Nephron progenitor cell (in vitro differentiated cells): Measurements from ENCODE around the gene PAIP1.
A peak's percentile ranks its signal among the peaks of the same experiment; 100 is the strongest.

Experiments
- DNase-seq: peaks from one replicate; pipeline ENCODE4 v3.0.0; 2021
- H3K27ac Mint-ChIP-seq: 2 replicates; pipeline ENCODE4 v1.8.0; 2021; ENCODE audit warnings: mild to moderate bottlenecking, moderate library complexity, mixed read lengths
- H3K27me3 Mint-ChIP-seq: 2 replicates; pipeline ENCODE4 v1.8.0; 2021; ENCODE audit warnings: mild to moderate bottlenecking, low read depth, mixed read lengths; ENCODE audit not compliant: poor library complexity
- H3K36me3 Mint-ChIP-seq: 2 replicates; pipeline ENCODE4 v1.8.0; 2021; ENCODE audit warnings: low read depth, mixed read lengths
- H3K4me1 Mint-ChIP-seq: 2 replicates; pipeline ENCODE4 v1.8.0; 2021; ENCODE audit warnings: mixed read lengths
- H3K4me3 Mint-ChIP-seq: 2 replicates; pipeline ENCODE4 v1.8.0; 2021; ENCODE audit warnings: mild to moderate bottlenecking, moderate library complexity, mixed read lengths
- H3K9me3 Mint-ChIP-seq: 2 replicates; pipeline ENCODE4 v1.8.0; 2021; ENCODE audit warnings: mild to moderate bottlenecking, moderate library complexity, mixed read lengths
- TF ChIP-seq, protein P1 (sequence below): fragments of 200-600 bp; sonication (generic); IDR thresholded peaks from 2 replicates; pipeline ENCODE4 v1.5.0; 2021; ENCODE audit warnings: antibody characterized with exemption

Gene PAIP1, protein sequence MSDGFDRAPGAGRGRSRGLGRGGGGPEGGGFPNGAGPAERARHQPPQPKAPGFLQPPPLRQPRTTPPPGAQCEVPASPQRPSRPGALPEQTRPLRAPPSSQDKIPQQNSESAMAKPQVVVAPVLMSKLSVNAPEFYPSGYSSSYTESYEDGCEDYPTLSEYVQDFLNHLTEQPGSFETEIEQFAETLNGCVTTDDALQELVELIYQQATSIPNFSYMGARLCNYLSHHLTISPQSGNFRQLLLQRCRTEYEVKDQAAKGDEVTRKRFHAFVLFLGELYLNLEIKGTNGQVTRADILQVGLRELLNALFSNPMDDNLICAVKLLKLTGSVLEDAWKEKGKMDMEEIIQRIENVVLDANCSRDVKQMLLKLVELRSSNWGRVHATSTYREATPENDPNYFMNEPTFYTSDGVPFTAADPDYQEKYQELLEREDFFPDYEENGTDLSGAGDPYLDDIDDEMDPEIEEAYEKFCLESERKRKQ

DNA sequence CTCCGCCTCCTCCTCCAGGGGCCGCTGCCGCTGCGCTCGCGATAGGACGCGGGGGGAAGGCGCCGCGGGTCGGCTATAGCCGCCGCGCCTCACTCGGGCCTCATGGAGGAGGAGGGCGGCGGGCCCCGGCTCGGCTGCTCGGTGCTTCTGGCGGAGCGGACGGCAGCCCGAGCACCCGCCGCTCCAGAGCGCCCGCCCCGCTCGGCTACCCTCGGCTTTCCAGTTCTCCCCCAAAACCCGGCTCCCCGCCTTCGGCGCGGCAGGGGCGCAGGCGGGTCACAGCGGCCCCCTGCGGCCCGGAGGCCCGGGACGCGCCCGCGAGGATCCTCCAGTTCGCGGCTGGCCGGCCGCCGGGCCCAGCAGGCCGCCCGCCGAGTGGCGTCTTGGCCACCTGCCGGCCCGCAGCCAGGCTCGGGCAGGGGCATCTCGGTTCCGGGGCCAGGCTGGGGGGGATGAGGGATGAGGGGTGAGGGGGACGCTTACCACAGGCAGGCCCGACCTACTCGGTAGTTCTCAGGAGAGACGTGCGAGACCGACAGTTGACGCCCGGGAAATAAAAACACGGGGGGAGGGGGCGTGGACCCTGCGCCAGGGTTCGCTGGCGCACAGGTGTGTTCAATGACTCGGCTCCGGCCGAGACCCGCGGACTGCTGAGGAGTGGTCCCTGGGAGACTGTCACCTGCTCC is at the start of gene PAIP1:
Gene PAIP1 (minus strand): TSS at position 221 of the 686 bp plus-strand sequence. CDS start 231 bp downstream, outside the sequence.
- H3K4me1 Mint-ChIP-seq: peaks cover 6% of the 10 kb centered on the region
- peak; percentile 82 for DNase-seq
- H3K36me3 Mint-ChIP-seq: no peaks in the 10 kb centered on the region
- H3K4me3 Mint-ChIP-seq: peak within 1 kb of the TSS; percentile 88
- TF ChIP-seq, protein P1, sequence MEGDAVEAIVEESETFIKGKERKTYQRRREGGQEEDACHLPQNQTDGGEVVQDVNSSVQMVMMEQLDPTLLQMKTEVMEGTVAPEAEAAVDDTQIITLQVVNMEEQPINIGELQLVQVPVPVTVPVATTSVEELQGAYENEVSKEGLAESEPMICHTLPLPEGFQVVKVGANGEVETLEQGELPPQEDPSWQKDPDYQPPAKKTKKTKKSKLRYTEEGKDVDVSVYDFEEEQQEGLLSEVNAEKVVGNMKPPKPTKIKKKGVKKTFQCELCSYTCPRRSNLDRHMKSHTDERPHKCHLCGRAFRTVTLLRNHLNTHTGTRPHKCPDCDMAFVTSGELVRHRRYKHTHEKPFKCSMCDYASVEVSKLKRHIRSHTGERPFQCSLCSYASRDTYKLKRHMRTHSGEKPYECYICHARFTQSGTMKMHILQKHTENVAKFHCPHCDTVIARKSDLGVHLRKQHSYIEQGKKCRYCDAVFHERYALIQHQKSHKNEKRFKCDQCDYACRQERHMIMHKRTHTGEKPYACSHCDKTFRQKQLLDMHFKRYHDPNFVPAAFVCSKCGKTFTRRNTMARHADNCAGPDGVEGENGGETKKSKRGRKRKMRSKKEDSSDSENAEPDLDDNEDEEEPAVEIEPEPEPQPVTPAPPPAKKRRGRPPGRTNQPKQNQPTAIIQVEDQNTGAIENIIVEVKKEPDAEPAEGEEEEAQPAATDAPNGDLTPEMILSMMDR: peak; percentile 31
- H3K27me3 Mint-ChIP-seq: peaks cover 3% of the 10 kb centered on the region
- H3K9me3 Mint-ChIP-seq: no peaks in the 10 kb centered on the region
- H3K27ac Mint-ChIP-seq: peak within 1 kb of the TSS; percentile 98

DNA sequence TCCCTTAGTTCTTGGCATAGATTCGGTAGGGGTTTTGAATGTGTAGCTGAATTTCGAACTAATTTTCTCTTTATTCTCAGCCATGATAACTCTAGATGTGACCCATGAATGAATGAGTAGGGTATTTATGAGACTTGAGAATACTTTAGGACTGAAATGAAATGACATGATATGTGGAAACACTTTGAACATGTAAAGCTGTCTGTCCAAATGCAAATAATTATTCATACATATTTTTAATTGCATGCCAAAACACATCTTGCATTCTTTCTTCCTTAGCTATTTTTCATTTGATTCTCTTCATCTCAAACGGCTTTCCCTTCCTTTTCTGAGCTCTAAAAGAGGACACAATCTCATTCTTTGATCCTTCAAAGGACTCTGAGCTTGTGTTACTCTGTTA is 49.5 kb upstream of the PAIP1 start:
- TF ChIP-seq, protein P1: no peak
- Mint-ChIP-seq H3K4me1 (peaks cover 36% of the 10 kb centered on the region), H3K9me3 (peaks cover 18% of the 10 kb centered on the region), H3K4me3 (no peak overlapping the region), H3K36me3 (peaks cover 60% of the 10 kb centered on the region), H3K27ac (no peak overlapping the region), H3K27me3 (no peaks in the 10 kb centered on the region)
- DNase-seq: no peak

DNA sequence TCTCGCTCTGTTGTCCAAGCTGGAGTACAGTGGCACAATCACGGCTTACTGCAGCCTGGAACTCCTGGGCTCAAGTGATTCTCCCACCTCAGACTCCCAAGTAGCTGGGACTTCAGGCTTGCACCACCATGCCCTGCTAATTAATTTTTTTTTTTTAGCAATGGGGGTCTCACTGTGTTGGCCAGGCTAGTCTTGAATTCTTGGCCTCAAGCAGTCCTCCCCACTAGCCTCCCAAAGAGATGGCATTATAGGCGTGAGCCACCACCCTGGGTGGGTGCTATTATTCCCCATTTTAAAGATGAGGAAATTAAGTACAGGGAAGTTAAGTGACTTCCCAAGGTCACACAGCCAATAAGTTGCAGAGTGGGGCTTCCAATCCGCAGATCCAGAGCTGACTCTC is 47.8 kb upstream of the PAIP1 start:
- TF ChIP-seq, protein P1: no peak
- Mint-ChIP-seq H3K36me3 (peaks cover 43% of the 10 kb centered on the region), H3K4me3 (peak overlapping the region; percentile 85), H3K27ac (no peak overlapping the region), H3K27me3 (no peaks in the 10 kb centered on the region), H3K4me1 (peaks cover 50% of the 10 kb centered on the region), H3K9me3 (peaks cover 18% of the 10 kb centered on the region)
- DNase-seq: no peak

DNA sequence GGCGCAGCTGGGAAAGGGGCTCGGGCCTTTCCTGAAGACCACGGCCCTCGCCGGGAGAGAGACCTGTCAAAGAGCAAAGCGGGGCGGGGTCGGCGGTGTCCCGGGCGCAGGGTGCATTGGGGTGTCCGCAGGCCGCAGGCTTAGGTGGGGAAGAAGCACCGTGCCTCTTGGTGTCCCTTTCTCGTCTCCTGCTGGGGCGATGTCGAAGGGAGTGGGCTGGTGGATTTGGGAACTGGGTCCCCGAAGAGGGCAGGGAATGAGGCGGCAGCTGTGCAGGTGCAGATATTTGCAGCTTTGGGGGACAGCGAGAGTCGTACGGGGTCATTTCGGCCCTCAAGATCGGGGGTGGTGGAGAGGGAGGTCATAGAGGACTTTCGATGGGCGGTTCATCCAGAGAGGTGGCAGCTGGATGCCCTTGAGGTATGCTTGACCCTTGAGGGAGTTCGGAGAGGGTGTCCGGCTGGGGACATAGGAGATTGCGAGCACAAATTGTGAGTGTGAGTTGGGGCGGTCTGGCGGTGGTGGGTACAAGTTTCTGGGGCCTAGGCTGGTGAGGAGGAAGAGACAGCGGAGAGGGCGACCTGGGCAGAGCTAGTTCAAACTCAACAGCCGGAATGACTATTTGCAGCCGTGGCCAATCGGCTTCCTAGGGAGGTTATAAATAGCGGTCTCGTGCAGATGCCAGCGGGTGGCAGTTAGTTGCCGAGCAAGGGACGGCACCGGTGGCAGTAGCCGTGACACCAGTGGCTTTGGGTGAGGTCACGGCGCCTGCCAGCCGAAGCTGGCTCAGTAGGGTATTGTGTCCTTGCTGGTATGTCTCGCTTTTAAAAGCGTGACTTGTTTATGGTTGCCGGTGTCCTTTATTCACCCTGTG is 46.7 kb upstream of the PAIP1 start:
- H3K9me3 Mint-ChIP-seq: peaks cover 18% of the 10 kb centered on the region
- H3K27ac Mint-ChIP-seq: no peak overlapping the region
- H3K36me3 Mint-ChIP-seq: peaks cover 41% of the 10 kb centered on the region
- H3K4me3 Mint-ChIP-seq: peak overlapping the region; percentile 85
- H3K27me3 Mint-ChIP-seq: no peaks in the 10 kb centered on the region
- TF ChIP-seq, protein P1: no peak
- H3K4me1 Mint-ChIP-seq: peaks cover 54% of the 10 kb centered on the region
- DNase-seq: peak; percentile 23

DNA sequence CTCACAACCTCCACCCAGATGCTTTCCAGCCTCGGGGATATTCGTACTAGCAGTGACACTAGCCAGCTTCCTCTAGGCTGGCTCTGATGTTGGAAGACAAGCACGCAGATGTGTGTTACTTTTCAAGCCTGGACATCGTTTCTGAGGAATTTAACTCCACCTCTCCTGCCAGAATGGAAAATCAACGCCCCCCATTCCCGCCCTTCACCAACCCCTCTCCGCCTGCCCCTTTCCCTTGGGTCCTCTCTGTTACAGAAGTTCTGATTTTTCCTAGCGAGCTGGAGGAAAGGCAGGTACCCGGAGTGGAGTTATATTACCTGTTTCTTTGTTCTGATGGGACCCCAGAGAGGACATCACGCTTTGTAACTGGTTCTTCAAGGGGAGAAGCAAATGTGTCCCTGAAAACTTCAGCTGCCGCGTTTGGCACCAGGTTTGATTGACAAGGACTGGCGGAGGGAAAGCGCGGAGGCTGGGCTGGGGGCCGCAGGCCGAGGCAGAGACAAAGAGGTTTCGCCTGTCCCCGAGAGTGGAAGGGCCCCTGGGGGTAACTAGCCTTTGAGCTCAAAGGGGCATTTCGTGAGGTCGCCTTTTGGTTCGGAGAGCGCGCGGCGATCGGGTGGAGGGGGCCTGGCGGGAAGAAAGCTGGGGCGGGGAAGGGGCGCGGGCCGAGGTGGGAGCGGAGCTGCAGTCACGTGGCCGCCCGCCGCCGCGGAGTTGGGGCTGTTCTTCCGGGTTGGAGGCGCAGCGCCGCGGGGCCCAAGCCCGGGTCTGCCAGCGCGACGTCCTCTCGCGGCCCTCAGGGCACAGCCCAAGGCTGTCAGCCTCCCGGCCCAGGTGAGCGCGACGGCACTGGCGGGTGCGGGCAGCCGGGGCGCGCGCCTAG is 45.8 kb upstream of the PAIP1 start, which contains the start of gene NNT:
Gene NNT (plus strand): TSS at position 720 of the 883 bp plus-strand sequence. CDS start 6,016 bp downstream, outside the sequence.
- H3K9me3 Mint-ChIP-seq: peaks cover 18% of the 10 kb centered on the region
- no peaks in the 10 kb centered on the region for H3K27me3 Mint-ChIP-seq
- peaks cover 50% of the 10 kb centered on the region for H3K4me1 Mint-ChIP-seq
- peak within 1 kb of the TSS; percentile 96 for H3K27ac Mint-ChIP-seq
- TF ChIP-seq, protein P1: no peak
- peak within 1 kb of the TSS; percentile 85 for H3K4me3 Mint-ChIP-seq
- peaks cover 43% of the 10 kb centered on the region for H3K36me3 Mint-ChIP-seq
- peak; percentile 82 for DNase-seq
